Subcutaneous adipose tissue (tissue), 4 donors: ENCODE measurements around the gene VPS29. TPM values are rescaled to one million over a fixed set of nuclear protein-coding genes. Genes with fewer than 3 reads are reported as not detected.

Source experiments
- CTCF ChIP-seq: fragments of 450-650 bp; IDR thresholded peaks from one replicate; pipeline ENCODE4 v1.5.1; 2016; ENCODE audit warnings: low read depth, mild to moderate bottlenecking, control low read depth, antibody characterized with exemption, moderate library complexity
- total RNA-seq, 4 donors: library from RNA; depleted of rRNA; stranded (reverse); fragments of >200 nt; gene quantifications; one replicate each; pipeline ENCODE4 v1.1.0, GENCODE V29; 2016

VPS29 gene
- total RNA-seq, 4 donors from 2014 or later = 104 to 165 (median 163) TPM

GRCh38 chr12:110543965-110544364 lies 42.1 kb upstream of the VPS29 start:
- TF ChIP-seq CTCF = no peak

- no peak for TF ChIP-seq CTCF
These were observed 41.5 kb upstream of the VPS29 start for GRCh38 chr12:110543252-110543959.

GRCh38 chr12:110540048-110540447 lies 38.1 kb upstream of the VPS29 start:
- TF ChIP-seq CTCF = no peak

GRCh38 chr12:110538869-110539622 lies 37.1 kb upstream of the VPS29 start:
- no peak for TF ChIP-seq CTCF

GRCh38 chr12:110537605-110538409 lies 35.9 kb upstream of the VPS29 start:
- TF ChIP-seq CTCF = no peak

- no peak for TF ChIP-seq CTCF
These were observed 35.1 kb upstream of the VPS29 start for GRCh38 chr12:110536834-110537604.
